H9 (cell line): ENCODE measurements around the gene BAHD1. TPM values are rescaled to one million over a fixed set of nuclear protein-coding genes. Genes with fewer than 3 reads are reported as not detected.

Experiments used
- DNase-seq: peaks from one replicate; pipeline ENCODE4 v3.0.0-alpha.2; 2017
- H2AFZ ChIP-seq: one replicate; pipeline ENCODE4 v1.6.1; 2013; ENCODE audit warnings: mild to moderate bottlenecking, low read length, control low read depth, moderate library complexity
- H2AK5ac ChIP-seq: 2 replicates; pipeline ENCODE4 v1.6.1; 2013; ENCODE audit warnings: low read length, control low read depth, mixed read lengths; ENCODE audit not compliant: insufficient read length
- H2BK120ac ChIP-seq: one replicate; pipeline ENCODE4 v1.6.1; 2013; ENCODE audit warnings: low read depth, mild to moderate bottlenecking, low read length, control low read depth, inconsistent platforms; ENCODE audit not compliant: poor library complexity, severe bottlenecking
- H2BK12ac ChIP-seq: 2 replicates; pipeline ENCODE4 v1.6.1; 2013; ENCODE audit warnings: low read length, control low read depth, mixed read lengths, low read depth; ENCODE audit not compliant: insufficient read length
- H2BK15ac ChIP-seq: 2 replicates; pipeline ENCODE4 v1.6.1; 2013; ENCODE audit warnings: low read depth, low read length, control low read depth
- H2BK20ac ChIP-seq: one replicate; pipeline ENCODE4 v1.6.1; 2013; ENCODE audit warnings: low read depth, mild to moderate bottlenecking, low read length, control low read depth, inconsistent platforms; ENCODE audit not compliant: poor library complexity, severe bottlenecking
- H2BK5ac ChIP-seq: 2 replicates; pipeline ENCODE4 v1.6.1; 2013; ENCODE audit warnings: low read length, control low read depth, mixed read lengths; ENCODE audit not compliant: insufficient read length
- H3K14ac ChIP-seq: 2 replicates; pipeline ENCODE4 v1.6.1; 2013; ENCODE audit warnings: low read length, control low read depth; ENCODE audit not compliant: insufficient read depth
- H3K18ac ChIP-seq: 2 replicates; pipeline ENCODE4 v1.6.1; 2013; ENCODE audit warnings: low read depth, mild to moderate bottlenecking, mixed read lengths, low read length, control low read depth; ENCODE audit not compliant: insufficient read length
- H3K23ac ChIP-seq: 2 replicates; pipeline ENCODE4 v1.6.1; 2013; ENCODE audit warnings: low read length, control low read depth, mixed read lengths, low read depth; ENCODE audit not compliant: insufficient read length
- H3K23me2 ChIP-seq: 2 replicates; pipeline ENCODE4 v1.6.1; 2013; ENCODE audit warnings: low read depth, mild to moderate bottlenecking, mixed read lengths, low read length, control low read depth; ENCODE audit not compliant: insufficient read length, poor library complexity, severe bottlenecking
- H3K27ac ChIP-seq: 2 replicates; pipeline ENCODE4 v1.5.1; 2013; ENCODE audit warnings: low read length, control low read depth, mixed read lengths, low read depth; ENCODE audit not compliant: insufficient read length
- H3K27me3 ChIP-seq: 2 replicates; pipeline ENCODE4 v1.6.1; 2013; ENCODE audit warnings: low read length, control low read depth, inconsistent platforms; ENCODE audit not compliant: insufficient read depth
- H3K4ac ChIP-seq: 2 replicates; pipeline ENCODE4 v1.6.1; 2013; ENCODE audit warnings: low read depth, mild to moderate bottlenecking, control low read depth, inconsistent platforms, low read length, moderate library complexity
- H3K4me1 ChIP-seq: 2 replicates; pipeline ENCODE4 v1.6.1; 2013; ENCODE audit warnings: low read length, control low read depth, inconsistent platforms; ENCODE audit not compliant: insufficient read depth
- H3K4me2 ChIP-seq: 2 replicates; pipeline ENCODE4 v1.6.1; 2013; ENCODE audit warnings: low read length, control low read depth, mixed read lengths; ENCODE audit not compliant: insufficient read length, insufficient read depth
- H3K56ac ChIP-seq: 2 replicates; pipeline ENCODE4 v1.6.1; 2013; ENCODE audit warnings: low read depth, mild to moderate bottlenecking, mixed read lengths, low read length, control low read depth; ENCODE audit not compliant: insufficient read length
- H3K79me1 ChIP-seq: 2 replicates; pipeline ENCODE4 v1.6.1; 2013; ENCODE audit warnings: low read depth, mild to moderate bottlenecking, moderate library complexity, low read length, control low read depth, inconsistent platforms; ENCODE audit not compliant: insufficient read depth, poor library complexity, severe bottlenecking
- H3K79me2 ChIP-seq: 2 replicates; pipeline ENCODE4 v1.6.1; 2013; ENCODE audit warnings: low read length, control low read depth, inconsistent platforms; ENCODE audit not compliant: insufficient read depth
- H3K9ac ChIP-seq: 2 replicates; pipeline ENCODE4 v1.6.1; 2013; ENCODE audit warnings: low read length, control low read depth, mixed read lengths; ENCODE audit not compliant: insufficient read length; ENCODE audit errors: extremely low read depth
- H3K9me3 ChIP-seq: one replicate; pipeline ENCODE4 v1.6.1; 2013; ENCODE audit warnings: low read depth, low read length, inconsistent platforms; ENCODE audit not compliant: control insufficient read depth
- H3T11ph ChIP-seq: one replicate; pipeline ENCODE4 v1.6.1; 2013; ENCODE audit warnings: mild to moderate bottlenecking, low read length, control low read depth, inconsistent platforms
- H4K20me1 ChIP-seq: one replicate; pipeline ENCODE4 v1.6.1; 2013; ENCODE audit not compliant: control insufficient read depth, insufficient read length, insufficient read depth
- H4K5ac ChIP-seq: 2 replicates; pipeline ENCODE4 v1.6.1; 2013; ENCODE audit warnings: low read depth, mild to moderate bottlenecking, mixed read lengths, low read length, control low read depth; ENCODE audit not compliant: insufficient read length
- H4K8ac ChIP-seq: replicated peaks from 2 replicates; pipeline ENCODE4 v1.6.1; 2013; ENCODE audit warnings: low read length, control low read depth, mixed read lengths, low read depth; ENCODE audit not compliant: insufficient read length
- H4K91ac ChIP-seq: 2 replicates; pipeline ENCODE4 v1.6.1; 2013; ENCODE audit warnings: low read depth, mild to moderate bottlenecking, moderate library complexity, mixed read lengths, low read length, control low read depth; ENCODE audit not compliant: insufficient read length
- H3K27ac Mint-ChIP-seq, 3 experiments: 2 replicates in 2 of 3; 3 replicates in 1 of 3; pipeline ENCODE4 v1.8.0; 2020 to 2021; ENCODE audit warnings: mixed read lengths in 3 of 3, mild to moderate bottlenecking in 1 of 3, moderate library complexity in 1 of 3
- H3K27me3 Mint-ChIP-seq: 2 replicates; pipeline ENCODE4 v1.8.0; 2021; ENCODE audit warnings: low read depth, mild to moderate bottlenecking, moderate library complexity, mixed read lengths
- H3K36me3 Mint-ChIP-seq, 3 experiments: 2 replicates in 2 of 3; 3 replicates in 1 of 3; pipeline ENCODE4 v1.8.0; 2020 to 2021; ENCODE audit warnings: low read depth in 3 of 3, mixed read lengths in 3 of 3; ENCODE audit not compliant: insufficient read depth in 1 of 3
- H3K4me1 Mint-ChIP-seq, 2 experiments: 2 replicates each; pipeline ENCODE4 v1.8.0; 2020; ENCODE audit warnings: mixed read lengths in 2 of 2
- H3K4me3 Mint-ChIP-seq, 2 experiments: 2 replicates in 1 of 2; 3 replicates in 1 of 2; pipeline ENCODE4 v1.8.0; 2020 to 2021; ENCODE audit warnings: mild to moderate bottlenecking in 2 of 2, mixed read lengths in 2 of 2, moderate library complexity in 1 of 2
- H3K9me3 Mint-ChIP-seq, 2 experiments: 2 replicates in 1 of 2; 3 replicates in 1 of 2; pipeline ENCODE4 v1.8.0; 2020; ENCODE audit warnings: mild to moderate bottlenecking in 2 of 2, mixed read lengths in 2 of 2, moderate library complexity in 1 of 2
- CTCF ChIP-seq: fragments of 200-600 bp; sonication (generic); conservative IDR thresholded peaks from 3 replicates; pipeline ENCODE4 v1.8.0; 2021; ENCODE audit warnings: antibody characterized with exemption, mild to moderate bottlenecking
- WGBS: extraction: QIAGEN DNeasy Blood & Tissue Kit; methylation state at CpG from one replicate; pipeline ENCODE4 v1.1.7; 2013; ENCODE audit warnings: missing lambda C conversion rate, low lambda C conversion rate, mixed read lengths; ENCODE audit not compliant: insufficient read length; ENCODE audit errors: extremely low coverage; 5-methylcytosine and 5-hydroxymethylcytosine counted together
- total RNA-seq: library from RNA; stranded (reverse); gene quantifications from 2 replicates; pipeline ENCODE4 v1.2.1, GENCODE V29; 2021

BAHD1 gene
- total RNA-seq, 1 experiment from 2014 or later = 54.1 TPM

- no peak overlapping the region for H3T11ph ChIP-seq
- no peak overlapping the region for H2AFZ ChIP-seq
- no peak overlapping the region for H2BK20ac ChIP-seq
- no peak overlapping the region for H2BK12ac ChIP-seq
- Mint-ChIP-seq H3K36me3 (peaks cover 0 to 27% (median 2%) of the 10 kb centered on the region in 3 experiments; a peak in 5 of 7 replicates), H3K9me3 (no peaks in the 10 kb centered on the region), H3K27me3 (0 out of 2 replicates have a peak, but pooled peaks cover under 1% of the 10 kb centered on the region), H3K4me1 (peaks cover 58 to 60% of the 10 kb centered on the region in 2 experiments), H3K4me3 (peak overlapping the region; percentile 90 to 95), H3K27ac (no peak overlapping the region)
- H3K4me2 ChIP-seq = peak overlapping the region; percentile 1
- no peaks in the 10 kb centered on the region for H3K9me3 ChIP-seq
- no peaks in the 10 kb centered on the region for H3K27me3 ChIP-seq
- H3K14ac ChIP-seq = no peak overlapping the region
- peaks cover 25% of the 10 kb centered on the region for H3K4me1 ChIP-seq
- H2BK15ac ChIP-seq = no peak overlapping the region
- H3K27ac ChIP-seq = no peak overlapping the region
- H3K23me2 ChIP-seq = peaks cover 21% of the 10 kb centered on the region
- H2BK120ac ChIP-seq = no peak overlapping the region
- no peaks in the 10 kb centered on the region for H4K20me1 ChIP-seq
- peaks cover 50% of the 10 kb centered on the region; the same call in 1 of the 2 replicates for H3K79me2 ChIP-seq
- H2AK5ac ChIP-seq = no peak overlapping the region
- no peak for DNase-seq
- H4K8ac ChIP-seq = no peak overlapping the region
- no peak overlapping the region for H3K56ac ChIP-seq
- peaks cover 8% of the 10 kb centered on the region for H3K79me1 ChIP-seq
- no peak overlapping the region for H4K91ac ChIP-seq
- H3K9ac ChIP-seq = no peak overlapping the region
- no peak overlapping the region for H3K4ac ChIP-seq
- no peak overlapping the region for H3K23ac ChIP-seq
- WGBS = no CpG with 5 or more reads among the region's 4 CpGs
- no peak overlapping the region for H4K5ac ChIP-seq
- no peak for TF ChIP-seq CTCF
- no peak overlapping the region for H2BK5ac ChIP-seq
- H3K18ac ChIP-seq = no peak overlapping the region
Observed at GRCh38 chr15:40443255-40443654, 2.5 kb downstream of the BAHD1 start.
